ENCODE measurements around the gene MAML2. TPM values are rescaled to one million over a fixed set of nuclear protein-coding genes. Genes with fewer than 3 reads are reported as not detected.

MAML2 gene
- total RNA-seq, 1 experiment from 2014 or later: 4.7 TPM

DNA sequence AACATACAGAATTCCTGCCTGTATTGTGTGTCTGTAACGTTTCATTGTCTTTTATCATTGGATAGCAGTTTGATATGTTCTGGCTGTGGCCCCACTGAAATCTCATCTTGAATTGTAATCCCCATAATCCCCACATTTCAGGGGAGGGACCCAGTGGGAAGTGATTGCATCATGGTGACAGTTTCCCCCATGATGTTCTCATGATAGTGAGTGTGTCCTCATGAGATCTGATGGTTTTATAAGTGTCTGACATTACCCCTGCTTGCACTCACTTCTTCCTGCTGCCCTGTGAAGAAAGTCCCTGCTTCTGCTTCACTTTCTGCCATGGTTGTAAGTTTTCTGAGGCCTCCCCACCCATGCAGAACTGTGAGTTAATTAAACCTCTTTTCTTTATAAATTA lies 399.4 kb downstream of the MAML2 start:
- DNase-seq (ENCODE audit: extremely low read depth, low read depth): no peak

DNA sequence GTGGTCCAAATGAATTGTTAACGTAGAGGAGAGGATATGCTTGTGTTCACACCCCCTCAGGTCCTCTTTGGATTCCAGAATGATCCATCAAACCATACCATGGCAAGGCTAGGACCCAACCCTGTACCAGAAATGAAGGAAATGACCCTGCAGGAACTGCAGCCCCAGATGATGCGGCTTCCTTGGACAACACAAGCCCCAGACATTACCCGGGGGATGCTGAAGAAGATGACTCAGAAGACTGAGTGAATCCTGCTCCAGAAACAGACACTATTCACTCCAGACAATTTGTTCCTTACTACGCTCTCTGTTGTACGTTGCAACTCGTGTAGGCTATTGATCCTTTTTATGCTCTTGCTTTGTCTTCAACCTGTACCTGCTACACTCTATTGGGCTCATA lies 403.9 kb downstream of the MAML2 start:
- no peak for DNase-seq (ENCODE audit: extremely low read depth, low read depth)

DNA sequence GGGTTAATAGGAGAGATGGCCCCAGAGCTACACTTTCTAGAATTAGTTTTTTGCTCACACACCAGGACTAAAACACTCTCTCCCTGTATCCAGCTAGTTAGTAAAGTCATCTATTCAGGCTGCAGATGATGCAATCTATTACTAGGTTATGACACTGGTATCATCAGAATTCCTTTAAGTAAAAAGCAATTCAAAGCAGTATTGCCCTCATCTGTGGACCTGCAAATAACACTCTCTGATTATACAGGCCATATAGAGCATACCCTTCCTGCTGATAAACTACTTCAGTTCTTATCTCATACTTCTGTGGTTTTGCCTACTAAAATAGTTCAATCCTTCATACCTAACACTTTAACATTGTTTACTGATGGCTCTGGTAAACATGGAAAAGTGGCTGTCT lies 405.6 kb downstream of the MAML2 start:
- no peak for DNase-seq (ENCODE audit: extremely low read depth, low read depth)

DNA sequence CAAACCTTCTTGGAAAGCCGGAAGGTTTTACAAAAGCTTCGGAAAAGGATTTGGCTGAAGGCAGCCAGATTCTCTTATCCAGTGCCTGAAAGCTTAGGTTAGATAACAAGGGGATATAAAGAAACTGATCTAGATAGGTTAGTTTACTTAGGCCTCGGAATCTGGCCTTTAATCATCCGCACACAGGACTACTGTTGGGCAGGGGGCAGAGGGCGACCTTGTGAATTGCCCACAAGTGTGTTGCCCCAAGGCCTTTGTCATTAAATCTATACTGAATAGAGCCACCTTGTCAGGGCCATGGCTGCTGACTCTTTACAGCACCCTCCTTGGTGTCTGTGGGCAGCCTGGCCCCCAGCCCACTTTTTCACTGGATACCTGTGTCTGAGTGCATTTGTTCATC lies 409.4 kb downstream of the MAML2 start:
- no peak for DNase-seq (ENCODE audit: extremely low read depth, low read depth)

DNA sequence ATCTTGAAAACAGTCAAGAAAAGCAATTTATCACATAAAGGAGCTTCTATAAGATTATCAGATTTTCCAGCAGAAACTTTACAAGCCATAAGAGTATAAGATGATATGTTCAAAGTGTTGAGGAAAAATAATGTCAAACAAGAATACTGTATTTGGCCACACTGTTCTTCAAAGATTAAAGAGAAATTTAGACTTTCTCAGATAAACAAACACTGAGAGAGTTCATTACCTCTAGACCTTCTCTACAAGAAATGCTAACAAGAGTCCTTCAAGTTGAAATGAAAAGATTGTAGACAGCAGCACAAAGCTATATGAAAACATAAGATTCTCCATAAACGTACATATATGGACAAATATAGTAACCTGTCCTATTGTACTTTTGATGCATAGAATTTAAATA lies 411.1 kb downstream of the MAML2 start:
- no peak for DNase-seq (ENCODE audit: extremely low read depth, low read depth)

DNA sequence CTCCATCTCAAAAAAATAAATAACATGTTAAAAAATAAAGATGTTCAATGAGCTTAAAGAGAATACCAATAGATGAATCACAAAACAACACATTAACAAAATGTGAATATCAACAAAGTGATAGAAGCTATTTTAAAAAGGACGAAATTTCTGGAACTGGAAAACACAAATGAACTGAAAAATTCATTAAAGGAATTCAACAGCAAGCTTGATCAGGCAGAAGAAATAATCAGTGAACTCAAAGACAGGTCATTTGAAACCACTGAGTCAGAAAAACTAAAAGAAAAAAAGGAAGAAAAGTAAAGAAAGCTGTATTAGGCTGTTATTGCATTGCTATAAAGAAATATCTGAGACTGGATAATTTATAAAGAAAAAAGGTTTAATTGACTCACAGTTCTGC lies 412.0 kb downstream of the MAML2 start:
- DNase-seq (ENCODE audit: extremely low read depth, low read depth): no peak

DNA sequence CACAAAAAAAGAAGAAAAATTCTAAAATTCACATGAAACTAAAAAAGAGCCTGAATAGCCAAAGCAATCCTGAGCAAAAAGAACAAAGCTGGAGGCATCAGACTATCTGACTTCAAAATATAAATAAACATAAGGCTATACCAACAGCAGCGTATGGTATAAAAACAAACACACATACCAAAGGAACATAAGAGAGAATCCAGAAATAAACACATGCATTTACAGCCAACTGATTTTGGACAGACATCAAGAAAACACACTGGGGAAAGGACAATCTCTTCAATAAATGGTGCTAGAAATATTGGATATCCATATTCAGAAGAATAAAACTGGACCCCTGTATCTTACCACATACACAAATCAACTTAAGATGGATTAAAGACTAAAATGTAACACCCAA lies 416.3 kb downstream of the MAML2 start:
- DNase-seq (ENCODE audit: extremely low read depth, low read depth): no peak

Small RNAs within 50 kb of the gene (small RNA-seq; reads per million reads assigned to genes)
- gene MIR1260B: 0 reads per million in 2 experiments

Other genes starting within 250 kb of the MAML2 start
- gene CCDC82, start 46.7 kb upstream of the MAML2 start, total RNA-seq (2014; rRNA removed; shearing (Covaris generic)): 8.7 and 16.3 TPM in 2 replicates
- gene JRKL, start 46.8 kb upstream of the MAML2 start, total RNA-seq (2014; rRNA removed; shearing (Covaris generic)): 7.2 and 8.3 TPM in 2 replicates

Data from NCI-H460 (cell line).